Pancreas (tissue), 10 donors: Measurements from ENCODE around the gene DNAH1. TPM values are rescaled to one million over a fixed set of nuclear protein-coding genes. Genes with fewer than 3 reads are reported as not detected.

Source experiments
- ATAC-seq, 4 donors: fragments of 200-7000 bp; cut with Tn5 transposase; one replicate each; pipeline versions ENCODE4 v1.8.0 to v1.9.1; 2020; ENCODE audit warnings: mild to moderate bottlenecking in 4 of 4, moderate library complexity in 4 of 4
- DNase-seq, 6 donors: peaks; one replicate each; pipeline ENCODE4 v3.0.0-alpha.2; 2020
- FAIRE-seq: peaks from 2 replicates; lab custom pipeline; 2012; peaks lifted over from hg19 to GRCh38; lab: Jason Lieb, UNC
- H3K27ac ChIP-seq, 4 donors: fragments of 200-600 bp; sonication (generic); 1 replicate in 3 of 4; 2 replicates in 1 of 4; pipeline versions ENCODE4 v1.5.0 to v1.8.0; 2020
- H3K27me3 ChIP-seq, 4 donors: fragments of 200-600 bp; one replicate each; pipeline ENCODE4 v1.8.0; 2021
- H3K36me3 ChIP-seq, 3 donors: fragments of 200-600 bp; sonication (generic) in 1 of 3; one replicate each; pipeline versions ENCODE4 v1.5.0 to v1.8.0; 2020 to 2021
- H3K4me1 ChIP-seq, 3 donors: fragments of 200-600 bp; one replicate each; pipeline ENCODE4 v1.8.0; 2021
- H3K4me3 ChIP-seq, 4 donors: fragments of 200-600 bp; sonication (generic) in 2 of 4; one replicate each; pipeline versions ENCODE4 v1.5.0 to v1.8.0; 2020 to 2021
- H3K9me3 ChIP-seq, 4 donors: fragments of 200-600 bp; one replicate each; pipeline ENCODE4 v1.8.0; 2021
- CTCF ChIP-seq, 4 donors: fragments of 200-600 bp; sonication (generic) in 3 of 4; IDR thresholded peaks; one replicate each; pipeline versions ENCODE4 v1.5.0 to v1.8.0; 2021; ENCODE audit warnings: antibody characterized with exemption in 4 of 4
- WGBS, 2 donors: extraction: QIAGEN DNeasy Blood & Tissue Kit; methylation state at CpG; one replicate each; pipeline ENCODE4 v1.1.7; 2013; 5-methylcytosine and 5-hydroxymethylcytosine counted together
- intact Hi-C, 3 donors: fragments of 100-400 bp; cut with DNase I; formaldehyde crosslinking; loops; one replicate each; pipeline versions ENCODE4 v1.11.1 to v1.14.2; 2022
- polyA plus RNA-seq, 2 donors: library from polyadenylated mRNA; stranded (reverse); fragments of 200-250 nt; gene quantifications; one replicate each; pipeline ENCODE4 v1.2.3, GENCODE V29; 2013
- total RNA-seq, 6 donors: library from RNA; stranded (reverse); fragmentation: NEBNext Ultra II Directional in 4 of 6; extraction: Animal tissue kit (Norgen Biotek cat#: 25700) in 4 of 6; gene quantifications; one replicate each; pipeline versions ENCODE4 v1.2.1 to v1.2.4, GENCODE V29; 2021 to 2023
- donor health status: healthy with polysubstance abuse.
- donor health status: DM: no; HTN: no; CAD: no; lungs with moderate emphysema.
- donor health status: DM: no; HTN: no; CAD: no.
- donor health status: control.
- donor health status: control.
- donor health status: Bipolar disorder and iron deficiency.
- donor health status: DM: yes; HTN: yes; CAD: no.
- donor health status: DM: no; HTN: no; CAD: no.
- donor health status: DM: no; HTN: no; CAD: no.
- donor health status: DM: yes; HTN: yes; CAD: no.

The DNAH1 gene
- total and polyA plus RNA-seq, 8 donors = 2.9 to 11.4 (median 4.6) TPM

- ATAC-seq (no peak), DNase-seq (no peak), FAIRE-seq (no peak)
- no peak for TF ChIP-seq CTCF (IDR thresholded peaks at IDR 0.05)
- intact Hi-C loops = no loop called here
- 73 to 76% methylated on average over 9 of the region's 9 CpGs for WGBS, 2 donors
- Histone ChIP-seq H3K27ac (no peak overlapping the region), H3K36me3 (no peaks in the 10 kb centered on the region), H3K4me1 (no peaks in the 10 kb centered on the region), H3K4me3 (no peak overlapping the region), H3K9me3 (no peaks in the 10 kb centered on the region), H3K27me3 (no peaks in the 10 kb centered on the region)
Observed at GRCh38 chr3:52384019-52384761, 68.1 kb downstream of the DNAH1 start.

- no peaks in the 10 kb centered on the region for H3K36me3 ChIP-seq
- TF ChIP-seq CTCF (IDR thresholded peaks at IDR 0.05) = no peak
- intact Hi-C loops = no loop called here
- FAIRE-seq = no peak
- ATAC-seq = peak in 1 of 4 donors; percentile 40
- no peak overlapping the region for H3K4me3 ChIP-seq
- H3K4me1 ChIP-seq = no peaks in the 10 kb centered on the region
- H3K27ac ChIP-seq = no peak overlapping the region
- WGBS, 2 donors = 72 to 76% methylated on average over 10 of the region's 10 CpGs
- DNase-seq = no peak
- no peaks in the 10 kb centered on the region for H3K27me3 ChIP-seq
- no peaks in the 10 kb centered on the region for H3K9me3 ChIP-seq
Observed at GRCh38 chr3:52385157-52385556, 69.0 kb downstream of the DNAH1 start.

- ATAC-seq (no peak), FAIRE-seq (no peak), DNase-seq (no peak)
- Histone ChIP-seq H3K27ac (no peak overlapping the region), H3K27me3 (no peaks in the 10 kb centered on the region), H3K36me3 (peaks cover 0 to 5% (median 0%) of the 10 kb centered on the region in 3 donors), H3K4me1 (no peaks in the 10 kb centered on the region), H3K4me3 (no peak overlapping the region), H3K9me3 (no peaks in the 10 kb centered on the region)
- 90 to 100% methylated on average over 2 of the region's 2 CpGs for WGBS, 2 donors
- TF ChIP-seq CTCF (IDR thresholded peaks at IDR 0.05) = no peak
- intact Hi-C loops = no loop called here
Observed at GRCh38 chr3:52387481-52387880, 71.4 kb downstream of the DNAH1 start.

GRCh38 chr3:52388348-52388821 is 72.3 kb downstream of the DNAH1 start:
- Histone ChIP-seq H3K27ac (no peak overlapping the region), H3K9me3 (no peaks in the 10 kb centered on the region), H3K4me3 (no peak overlapping the region), H3K27me3 (no peaks in the 10 kb centered on the region), H3K36me3 (peaks cover 0 to 11% (median 0%) of the 10 kb centered on the region in 3 donors), H3K4me1 (no peaks in the 10 kb centered on the region)
- DNase-seq (peak in 1 of 6 donors; percentile 65), ATAC-seq (no peak), FAIRE-seq (no peak)
- TF ChIP-seq CTCF (IDR thresholded peaks at IDR 0.05) = no peak
- intact Hi-C loops = no loop called here
- WGBS, 2 donors = 84 to 87% methylated on average over 16 to 18 of the region's 18 CpGs

GRCh38 chr3:52388933-52389332 is 72.8 kb downstream of the DNAH1 start:
- intact Hi-C loops = no loop called here
- H3K27me3 ChIP-seq = no peaks in the 10 kb centered on the region
- 92 to 95% methylated on average over 9 of the region's 9 CpGs for WGBS, 2 donors
- H3K27ac ChIP-seq = no peak overlapping the region
- TF ChIP-seq CTCF (IDR thresholded peaks at IDR 0.05) = no peak
- FAIRE-seq = no peak
- H3K36me3 ChIP-seq = peaks cover 0 to 11% (median 0%) of the 10 kb centered on the region in 3 donors
- H3K4me3 ChIP-seq = no peak overlapping the region
- no peak for ATAC-seq
- no peaks in the 10 kb centered on the region for H3K9me3 ChIP-seq
- peak in 1 of 6 donors; percentile 50 for DNase-seq
- H3K4me1 ChIP-seq = no peaks in the 10 kb centered on the region
